GM19395 (cell line): Measurements from ENCODE around the gene PHOSPHO1.
"Not testable (repeated sequence)": the region's sequence is repeated elsewhere in the genome, so short reads cannot be mapped to it uniquely, and the experiment has no call there.

Source experiments
- ATAC-seq: cut with Tn5 transposase; IDR thresholded peaks from one replicate; pipeline ENCODE4 v1.9.1; 2021; ENCODE audit warnings: mild to moderate bottlenecking, moderate library complexity; ENCODE audit not compliant: unreplicated experiment

The PHOSPHO1 gene

GRCh38 chr17:49195751-49196150 is 34.8 kb downstream of the PHOSPHO1 start:
- no peak for ATAC-seq

GRCh38 chr17:49194297-49194607 is 36.3 kb downstream of the PHOSPHO1 start:
- ATAC-seq: no peak

- no peak for ATAC-seq
Measured at GRCh38 chr17:49193513-49194296, 36.9 kb downstream of the PHOSPHO1 start.

- ATAC-seq: peak; percentile 58
Measured at GRCh38 chr17:49191917-49192741, 38.5 kb downstream of the PHOSPHO1 start.

- ATAC-seq: peak; percentile 18
Measured at GRCh38 chr17:49191409-49191916, 39.1 kb downstream of the PHOSPHO1 start.

GRCh38 chr17:49190932-49191331 is 39.7 kb downstream of the PHOSPHO1 start:
- no peak for ATAC-seq

GRCh38 chr17:49187301-49187700 is 43.3 kb downstream of the PHOSPHO1 start:
- ATAC-seq: no peak

GRCh38 chr17:49185381-49185780 is 45.2 kb downstream of the PHOSPHO1 start:
- not testable (repeated sequence) for ATAC-seq

GRCh38 chr17:49184522-49184921 is 46.1 kb downstream of the PHOSPHO1 start:
- ATAC-seq: not testable (repeated sequence)

- no peak for ATAC-seq
Measured at GRCh38 chr17:49183801-49184200, 46.8 kb downstream of the PHOSPHO1 start.

- no peak for ATAC-seq
Measured at GRCh38 chr17:49183341-49183740, 47.2 kb downstream of the PHOSPHO1 start.

- no peak for ATAC-seq
Measured at GRCh38 chr17:49180998-49181635, 49.5 kb downstream of the PHOSPHO1 start.

- no peak for ATAC-seq
Measured at GRCh38 chr17:49180303-49180702, 50.3 kb downstream of the PHOSPHO1 start.

- ATAC-seq: not testable (repeated sequence)
Measured at GRCh38 chr17:49175978-49176377, 54.6 kb downstream of the PHOSPHO1 start.
